Liver (tissue), 9 donors: ENCODE measurements around the gene PGLYRP3. TPM values are rescaled to one million over a fixed set of nuclear protein-coding genes. Genes with fewer than 3 reads are reported as not detected.

Experiments
- DNase-seq: peaks from one replicate; pipeline ENCODE4 v3.0.0-alpha.2; 2017; ENCODE audit warnings: low spot score
- H3K27ac ChIP-seq, 2 donors: one replicate each; pipeline ENCODE4 v1.7.0; 2013; ENCODE audit warnings: inconsistent platforms in 2 of 2, low read length in 2 of 2, control low read depth in 1 of 2, low read depth in 1 of 2, mild to moderate bottlenecking in 1 of 2
- H3K27me3 ChIP-seq, 4 donors: one replicate each; pipeline versions ENCODE4 v1.6.1 to v1.7.0; 2013; ENCODE audit warnings: low read length in 3 of 4, inconsistent platforms in 1 of 4, mild to moderate bottlenecking in 1 of 4, moderate library complexity in 1 of 4; ENCODE audit not compliant: control insufficient read depth in 4 of 4, insufficient read depth in 4 of 4
- H3K36me3 ChIP-seq, 4 donors: one replicate each; pipeline versions ENCODE4 v1.6.1 to v1.7.0; 2013; ENCODE audit warnings: low read length in 3 of 4, mild to moderate bottlenecking in 3 of 4, low read depth in 1 of 4, moderate library complexity in 1 of 4; ENCODE audit not compliant: control insufficient read depth in 4 of 4, insufficient read depth in 3 of 4
- H3K4me1 ChIP-seq, 4 donors: one replicate each; pipeline versions ENCODE4 v1.6.1 to v1.7.0; 2013; ENCODE audit warnings: low read length in 3 of 4, mild to moderate bottlenecking in 3 of 4, moderate library complexity in 1 of 4; ENCODE audit not compliant: control insufficient read depth in 4 of 4, insufficient read depth in 4 of 4
- H3K4me3 ChIP-seq, 3 donors: one replicate each; pipeline versions ENCODE4 v1.6.1 to v1.7.0; 2013; ENCODE audit warnings: low read length in 3 of 3, control low read depth in 1 of 3, low read depth in 1 of 3, mild to moderate bottlenecking in 1 of 3
- H3K9ac ChIP-seq, 2 donors: one replicate each; pipeline ENCODE4 v1.7.0; 2013; ENCODE audit warnings: low read length in 2 of 2, mild to moderate bottlenecking in 2 of 2, moderate library complexity in 2 of 2, control low read depth in 1 of 2, low read depth in 1 of 2
- H3K9me3 ChIP-seq, 4 donors: one replicate each; pipeline versions ENCODE4 v1.6.1 to v1.7.0; 2013; ENCODE audit warnings: low read length in 3 of 4; ENCODE audit not compliant: control insufficient read depth in 4 of 4
- EGR1 ChIP-seq, 2 donors: IDR thresholded peaks; 2 replicates each; pipeline ENCODE4 v1.6.1; 2016 to 2018; ENCODE audit warnings: antibody characterized with exemption in 2 of 2, low read depth in 2 of 2
- FOXA1 ChIP-seq: IDR thresholded peaks from 2 replicates; pipeline ENCODE4 v1.6.1; 2016; ENCODE audit warnings: antibody characterized with exemption
- FOXA2 ChIP-seq: IDR thresholded peaks from 2 replicates; pipeline ENCODE4 v1.6.1; 2016; ENCODE audit warnings: antibody characterized with exemption
- GABPA ChIP-seq, 2 donors: IDR thresholded peaks in 1 of 2; conservative IDR thresholded peaks in 1 of 2; 2 replicates each; pipeline ENCODE4 v1.6.1; 2016; ENCODE audit warnings: antibody characterized with exemption in 2 of 2, mild to moderate bottlenecking in 1 of 2, moderate library complexity in 1 of 2
- HNF4A ChIP-seq, 2 donors: conservative IDR thresholded peaks; 2 replicates each; pipeline ENCODE4 v1.6.1; 2016; ENCODE audit warnings: antibody characterized with exemption in 2 of 2, mild to moderate bottlenecking in 2 of 2
- HNF4G ChIP-seq: IDR thresholded peaks from 2 replicates; pipeline ENCODE4 v1.6.1; 2016; ENCODE audit warnings: antibody characterized with exemption
- NR2F2 ChIP-seq: IDR thresholded peaks from 2 replicates; pipeline ENCODE4 v1.6.1; 2016; ENCODE audit warnings: antibody characterized with exemption
- RAD21 ChIP-seq, 2 donors: IDR thresholded peaks; 2 replicates each; pipeline ENCODE4 v1.6.1; 2016; ENCODE audit warnings: antibody characterized with exemption in 2 of 2, mild to moderate bottlenecking in 2 of 2
- RXRA ChIP-seq, 2 donors: IDR thresholded peaks; 2 replicates each; pipeline ENCODE4 v1.6.1; 2017 to 2018; ENCODE audit warnings: antibody characterized with exemption in 2 of 2, mild to moderate bottlenecking in 1 of 2
- SP1 ChIP-seq: IDR thresholded peaks from 2 replicates; pipeline ENCODE4 v1.6.1; 2018; ENCODE audit warnings: antibody characterized with exemption, mild to moderate bottlenecking
- TAF1 ChIP-seq: conservative IDR thresholded peaks from 2 replicates; pipeline ENCODE4 v1.6.1; 2016; ENCODE audit warnings: antibody characterized with exemption, mild to moderate bottlenecking
- WGBS: extraction: QIAGEN DNeasy Blood & Tissue Kit; methylation state at CpG from one replicate; pipeline ENCODE4 v1.1.7; 2013; 5-methylcytosine and 5-hydroxymethylcytosine counted together
- polyA plus RNA-seq, 2 donors: library from polyadenylated mRNA; stranded (reverse) in 1 of 2; unstranded in 1 of 2; fragments of 200-250 nt in 1 of 2; fragments of >200 nt in 1 of 2; fragmentation: Nextera tagmentation in 1 of 2; extraction: Ambion mirVana in 1 of 2; gene quantifications; one replicate each; pipeline versions ENCODE4 v1.2.1 to v1.2.3, GENCODE V29; 2013 to 2015
- total RNA-seq, 2 donors: library from RNA; depleted of rRNA; stranded (reverse); fragments of >200 nt; gene quantifications; one replicate each; pipeline ENCODE4 v1.2.3, GENCODE V29; 2014
- TF ChIP-seq, protein P1 (sequence below): fragments of 150-350 bp; IDR thresholded peaks from 2 replicates; pipeline ENCODE4 v1.5.1; 2017; ENCODE audit warnings: improper control_type of control experiment, low read depth, low read length; ENCODE audit not compliant: missing input control
- TF ChIP-seq, protein P2 (sequence below): IDR thresholded peaks from 2 replicates; pipeline ENCODE4 v1.6.1; 2016; ENCODE audit warnings: antibody characterized with exemption
- TF ChIP-seq, protein P3 (sequence below): IDR thresholded peaks from 2 replicates; pipeline ENCODE4 v1.6.1; 2016; ENCODE audit warnings: antibody characterized with exemption
- TF ChIP-seq, protein P4 (sequence below): IDR thresholded peaks from 2 replicates; pipeline ENCODE4 v1.6.1; 2016; ENCODE audit warnings: antibody characterized with exemption, mild to moderate bottlenecking
- TF ChIP-seq, protein P5 (sequence below): IDR thresholded peaks from 2 replicates; pipeline ENCODE4 v1.6.1; 2016; ENCODE audit warnings: antibody characterized with exemption
- donor health status: healthy.
- donor health status: healthy.
- donor health status: healthy.
- donor health status: healthy.
- donor health status: healthy.

Gene PGLYRP3
- total and polyA plus RNA-seq, 4 donors: not detected

DNA sequence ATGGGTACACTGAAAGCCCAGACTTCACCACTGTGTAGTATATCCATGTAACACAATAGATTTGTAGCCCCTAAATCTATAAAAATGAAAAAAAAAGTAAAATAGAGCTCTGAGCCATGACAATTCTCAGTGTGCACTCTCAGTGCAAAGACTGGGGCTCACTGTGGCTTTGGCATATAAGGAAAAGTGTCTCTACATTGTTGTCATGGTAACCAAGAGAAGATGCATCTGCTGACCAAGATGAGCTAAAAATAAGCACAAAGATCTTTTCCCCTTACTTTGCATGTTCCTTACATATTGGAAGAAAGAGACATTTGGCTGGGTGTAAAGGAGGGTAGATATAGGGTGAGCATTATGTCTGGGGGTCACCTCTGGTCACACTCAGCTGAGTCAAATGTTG, 23.9 kb upstream of the PGLYRP3 start:
- H3K27me3 ChIP-seq: peaks cover 0 to 5% (median 0%) of the 10 kb centered on the region in 4 donors
- H3K4me3 ChIP-seq: no peak overlapping the region
- no peaks in the 10 kb centered on the region for H3K9me3 ChIP-seq
- H3K9ac ChIP-seq: no peak overlapping the region
- no peak overlapping the region for H3K27ac ChIP-seq
- no peak for DNase-seq
- TF ChIP-seq, protein P1, sequence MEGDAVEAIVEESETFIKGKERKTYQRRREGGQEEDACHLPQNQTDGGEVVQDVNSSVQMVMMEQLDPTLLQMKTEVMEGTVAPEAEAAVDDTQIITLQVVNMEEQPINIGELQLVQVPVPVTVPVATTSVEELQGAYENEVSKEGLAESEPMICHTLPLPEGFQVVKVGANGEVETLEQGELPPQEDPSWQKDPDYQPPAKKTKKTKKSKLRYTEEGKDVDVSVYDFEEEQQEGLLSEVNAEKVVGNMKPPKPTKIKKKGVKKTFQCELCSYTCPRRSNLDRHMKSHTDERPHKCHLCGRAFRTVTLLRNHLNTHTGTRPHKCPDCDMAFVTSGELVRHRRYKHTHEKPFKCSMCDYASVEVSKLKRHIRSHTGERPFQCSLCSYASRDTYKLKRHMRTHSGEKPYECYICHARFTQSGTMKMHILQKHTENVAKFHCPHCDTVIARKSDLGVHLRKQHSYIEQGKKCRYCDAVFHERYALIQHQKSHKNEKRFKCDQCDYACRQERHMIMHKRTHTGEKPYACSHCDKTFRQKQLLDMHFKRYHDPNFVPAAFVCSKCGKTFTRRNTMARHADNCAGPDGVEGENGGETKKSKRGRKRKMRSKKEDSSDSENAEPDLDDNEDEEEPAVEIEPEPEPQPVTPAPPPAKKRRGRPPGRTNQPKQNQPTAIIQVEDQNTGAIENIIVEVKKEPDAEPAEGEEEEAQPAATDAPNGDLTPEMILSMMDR: no peak
- no peak for TF ChIP-seq RXRA (IDR thresholded peaks at IDR 0.05)
- TF ChIP-seq, protein P2, sequence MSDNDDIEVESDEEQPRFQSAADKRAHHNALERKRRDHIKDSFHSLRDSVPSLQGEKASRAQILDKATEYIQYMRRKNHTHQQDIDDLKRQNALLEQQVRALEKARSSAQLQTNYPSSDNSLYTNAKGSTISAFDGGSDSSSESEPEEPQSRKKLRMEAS: no peak
- no peak for TF ChIP-seq HNF4A (conservative IDR thresholded peaks at IDR 0.05)
- no peak for TF ChIP-seq FOXA1
- no peak for TF ChIP-seq NR2F2
- no peak for TF ChIP-seq GABPA (IDR thresholded peaks at IDR 0.05 in 1 of 2, conservative IDR thresholded peaks at IDR 0.05 in 1 of 2)
- no peak for TF ChIP-seq RAD21 (IDR thresholded peaks at IDR 0.05)
- TF ChIP-seq, protein P3, sequence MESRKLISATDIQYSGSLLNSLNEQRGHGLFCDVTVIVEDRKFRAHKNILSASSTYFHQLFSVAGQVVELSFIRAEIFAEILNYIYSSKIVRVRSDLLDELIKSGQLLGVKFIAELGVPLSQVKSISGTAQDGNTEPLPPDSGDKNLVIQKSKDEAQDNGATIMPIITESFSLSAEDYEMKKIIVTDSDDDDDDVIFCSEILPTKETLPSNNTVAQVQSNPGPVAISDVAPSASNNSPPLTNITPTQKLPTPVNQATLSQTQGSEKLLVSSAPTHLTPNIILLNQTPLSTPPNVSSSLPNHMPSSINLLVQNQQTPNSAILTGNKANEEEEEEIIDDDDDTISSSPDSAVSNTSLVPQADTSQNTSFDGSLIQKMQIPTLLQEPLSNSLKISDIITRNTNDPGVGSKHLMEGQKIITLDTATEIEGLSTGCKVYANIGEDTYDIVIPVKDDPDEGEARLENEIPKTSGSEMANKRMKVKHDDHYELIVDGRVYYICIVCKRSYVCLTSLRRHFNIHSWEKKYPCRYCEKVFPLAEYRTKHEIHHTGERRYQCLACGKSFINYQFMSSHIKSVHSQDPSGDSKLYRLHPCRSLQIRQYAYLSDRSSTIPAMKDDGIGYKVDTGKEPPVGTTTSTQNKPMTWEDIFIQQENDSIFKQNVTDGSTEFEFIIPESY: no peak
- TF ChIP-seq, protein P4, sequence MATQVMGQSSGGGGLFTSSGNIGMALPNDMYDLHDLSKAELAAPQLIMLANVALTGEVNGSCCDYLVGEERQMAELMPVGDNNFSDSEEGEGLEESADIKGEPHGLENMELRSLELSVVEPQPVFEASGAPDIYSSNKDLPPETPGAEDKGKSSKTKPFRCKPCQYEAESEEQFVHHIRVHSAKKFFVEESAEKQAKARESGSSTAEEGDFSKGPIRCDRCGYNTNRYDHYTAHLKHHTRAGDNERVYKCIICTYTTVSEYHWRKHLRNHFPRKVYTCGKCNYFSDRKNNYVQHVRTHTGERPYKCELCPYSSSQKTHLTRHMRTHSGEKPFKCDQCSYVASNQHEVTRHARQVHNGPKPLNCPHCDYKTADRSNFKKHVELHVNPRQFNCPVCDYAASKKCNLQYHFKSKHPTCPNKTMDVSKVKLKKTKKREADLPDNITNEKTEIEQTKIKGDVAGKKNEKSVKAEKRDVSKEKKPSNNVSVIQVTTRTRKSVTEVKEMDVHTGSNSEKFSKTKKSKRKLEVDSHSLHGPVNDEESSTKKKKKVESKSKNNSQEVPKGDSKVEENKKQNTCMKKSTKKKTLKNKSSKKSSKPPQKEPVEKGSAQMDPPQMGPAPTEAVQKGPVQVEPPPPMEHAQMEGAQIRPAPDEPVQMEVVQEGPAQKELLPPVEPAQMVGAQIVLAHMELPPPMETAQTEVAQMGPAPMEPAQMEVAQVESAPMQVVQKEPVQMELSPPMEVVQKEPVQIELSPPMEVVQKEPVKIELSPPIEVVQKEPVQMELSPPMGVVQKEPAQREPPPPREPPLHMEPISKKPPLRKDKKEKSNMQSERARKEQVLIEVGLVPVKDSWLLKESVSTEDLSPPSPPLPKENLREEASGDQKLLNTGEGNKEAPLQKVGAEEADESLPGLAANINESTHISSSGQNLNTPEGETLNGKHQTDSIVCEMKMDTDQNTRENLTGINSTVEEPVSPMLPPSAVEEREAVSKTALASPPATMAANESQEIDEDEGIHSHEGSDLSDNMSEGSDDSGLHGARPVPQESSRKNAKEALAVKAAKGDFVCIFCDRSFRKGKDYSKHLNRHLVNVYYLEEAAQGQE: no peak
- no peak for TF ChIP-seq HNF4G
- no peak for TF ChIP-seq SP1
- TF ChIP-seq FOXA2: no peak
- H3K4me1 ChIP-seq: no peaks in the 10 kb centered on the region
- H3K36me3 ChIP-seq: no peaks in the 10 kb centered on the region

DNA sequence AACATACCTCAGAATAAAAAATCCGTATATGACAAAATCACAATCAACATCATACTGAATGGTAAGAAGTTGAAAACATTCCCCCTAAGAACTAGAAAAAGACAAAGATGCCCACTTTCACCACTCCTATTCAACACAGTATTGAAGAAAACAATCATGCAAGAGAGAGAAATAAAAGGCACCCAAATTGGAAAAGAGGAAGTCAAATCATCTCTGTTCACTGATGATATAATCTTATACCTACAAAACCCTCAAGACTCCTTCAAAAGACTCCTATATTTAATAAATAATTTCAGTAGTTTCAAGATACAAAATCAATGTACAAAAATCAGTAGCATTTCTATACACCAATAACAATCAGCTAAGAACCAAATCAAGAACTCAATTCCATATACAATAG, 21.1 kb upstream of the PGLYRP3 start:
- Histone ChIP-seq H3K27ac (no peak overlapping the region), H3K27me3 (peaks cover 0 to 15% (median 0%) of the 10 kb centered on the region in 4 donors)

More for the DNA sequence above, 21.1 kb upstream of the PGLYRP3 start:
- TF ChIP-seq TAF1 (no peak), FOXA1 (no peak), HNF4G (no peak), RXRA (IDR thresholded peaks at IDR 0.05) (no peak), EGR1 (IDR thresholded peaks at IDR 0.05; ENCODE audit: low read depth in 2 of 2) (no peak)
- TF ChIP-seq, protein P1: no peak
- TF ChIP-seq, protein P5, sequence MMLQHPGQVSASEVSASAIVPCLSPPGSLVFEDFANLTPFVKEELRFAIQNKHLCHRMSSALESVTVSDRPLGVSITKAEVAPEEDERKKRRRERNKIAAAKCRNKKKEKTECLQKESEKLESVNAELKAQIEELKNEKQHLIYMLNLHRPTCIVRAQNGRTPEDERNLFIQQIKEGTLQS: no peak
- Histone ChIP-seq H3K4me3 (no peak overlapping the region), H3K36me3 (no peaks in the 10 kb centered on the region), H3K9ac (no peak overlapping the region), H3K9me3 (peaks cover 1 to 4% (median 3%) of the 10 kb centered on the region in 4 donors), H3K4me1 (no peaks in the 10 kb centered on the region)
- WGBS: 84% methylated on average over 1 of the region's 1 CpG
- DNase-seq: no peak
